DOHH2 (cell line): ENCODE data around the gene SLC15A1.

ENCODE experiments used
- H3F3A ChIP-seq: fragments of 200-600 bp; sonication (generic), shearing (Covaris generic); 2 replicates; pipeline ENCODE4 v1.6.0; 2016; ENCODE audit warnings: antibody characterized with exemption, mild to moderate bottlenecking; ENCODE audit not compliant: control insufficient read depth, insufficient read depth
- H3K27ac ChIP-seq: fragments of 200-600 bp; sonication (generic); 2 replicates; pipeline ENCODE4 v1.5.1; 2014; ENCODE audit warnings: low read depth, mild to moderate bottlenecking, low read length, moderate library complexity
- H3K27me3 ChIP-seq: fragments of 200-600 bp; sonication (generic); 2 replicates; pipeline ENCODE4 v1.6.1; 2014; ENCODE audit warnings: mild to moderate bottlenecking, low read length, mixed read lengths; ENCODE audit not compliant: control insufficient read depth
- H3K36me3 ChIP-seq: fragments of 200-600 bp; sonication (generic); 2 replicates; pipeline ENCODE4 v1.6.1; 2014; ENCODE audit warnings: mild to moderate bottlenecking, low read length, moderate library complexity, mixed read lengths; ENCODE audit not compliant: control insufficient read depth
- H3K4me1 ChIP-seq: fragments of 200-600 bp; sonication (generic); 2 replicates; pipeline ENCODE4 v1.6.1; 2014; ENCODE audit warnings: mild to moderate bottlenecking, low read length, mixed read lengths; ENCODE audit not compliant: control insufficient read depth
- H3K4me2 ChIP-seq: fragments of 200-600 bp; sonication (generic); 2 replicates; pipeline ENCODE4 v1.6.0; 2014; ENCODE audit warnings: mild to moderate bottlenecking, low read length, moderate library complexity
- H3K4me3 ChIP-seq: fragments of 200-600 bp; sonication (generic); 2 replicates; pipeline ENCODE4 v1.5.1; 2014; ENCODE audit warnings: mild to moderate bottlenecking, low read length, mixed read lengths
- H3K79me2 ChIP-seq: fragments of 200-600 bp; sonication (generic); 2 replicates; pipeline ENCODE4 v1.6.1; 2014; ENCODE audit warnings: mild to moderate bottlenecking, low read length, mixed read lengths; ENCODE audit not compliant: control insufficient read depth
- H3K9me2 ChIP-seq: fragments of 200-600 bp; sonication (generic); replicated peaks from 2 replicates; pipeline ENCODE4 v1.6.1; 2014; ENCODE audit warnings: mild to moderate bottlenecking, low read length, mixed read lengths; ENCODE audit not compliant: control insufficient read depth
- H3K9me3 ChIP-seq: fragments of 200-600 bp; sonication (generic); 2 replicates; pipeline ENCODE4 v1.6.1; 2014; ENCODE audit warnings: antibody characterized with exemption, low read length, mixed read lengths; ENCODE audit not compliant: control insufficient read depth, insufficient read depth
- H4K20me1 ChIP-seq: fragments of 200-600 bp; sonication (generic); 2 replicates; pipeline ENCODE4 v1.6.0; 2014; ENCODE audit warnings: low read depth, mild to moderate bottlenecking, antibody characterized with exemption, low read length, moderate library complexity; ENCODE audit not compliant: control insufficient read depth, insufficient read depth
- EZH2phosphoT487 ChIP-seq: fragments of 200-600 bp; sonication (generic); IDR thresholded peaks from 2 replicates; pipeline ENCODE4 v1.6.1; 2017; ENCODE audit warnings: borderline replicate concordance, mild to moderate bottlenecking, antibody characterized with exemption, low read length, moderate library complexity, mixed read lengths
- TF ChIP-seq, protein P1 (sequence below): fragments of 200-600 bp; sonication (generic); IDR thresholded peaks from one replicate; pipeline ENCODE4 v1.5.1; 2014; ENCODE audit warnings: antibody characterized with exemption, mild to moderate bottlenecking, low read depth, low read length; ENCODE audit not compliant: poor library complexity, severe bottlenecking

SLC15A1 gene

DNA sequence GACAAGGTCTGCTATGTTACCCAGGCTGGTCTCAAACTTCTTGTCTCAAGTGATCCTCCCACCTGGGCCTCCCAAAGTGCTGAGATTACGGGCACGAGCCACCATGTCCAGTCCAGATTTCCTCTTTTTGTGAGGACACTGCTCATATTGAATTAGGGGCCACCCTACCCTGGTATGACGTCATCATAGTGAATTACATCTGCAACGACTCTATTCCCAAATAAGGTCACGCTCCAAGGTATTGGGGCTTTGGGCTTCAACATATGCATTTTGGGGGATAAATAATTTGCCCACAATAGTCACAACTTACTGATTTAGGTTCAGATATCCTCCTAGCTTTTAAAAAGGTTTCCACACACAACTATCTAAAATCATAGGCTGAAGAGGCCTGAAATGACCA, 9.5 kb downstream of the SLC15A1 start:
- Histone ChIP-seq H3K9me2 (no peaks in the 10 kb centered on the region), H3K36me3 (no peaks in the 10 kb centered on the region), H3K4me2 (no peak overlapping the region), H3K79me2 (no peaks in the 10 kb centered on the region), H3K4me3 (no peak overlapping the region), H3F3A (no peaks in the 10 kb centered on the region), H4K20me1 (no peaks in the 10 kb centered on the region), H3K27me3 (no peaks in the 10 kb centered on the region), H3K9me3 (0 out of 2 replicates have a peak, but pooled peaks cover 4% of the 10 kb centered on the region), H3K27ac (no peak overlapping the region), H3K4me1 (no peaks in the 10 kb centered on the region)
- TF ChIP-seq, protein P1, sequence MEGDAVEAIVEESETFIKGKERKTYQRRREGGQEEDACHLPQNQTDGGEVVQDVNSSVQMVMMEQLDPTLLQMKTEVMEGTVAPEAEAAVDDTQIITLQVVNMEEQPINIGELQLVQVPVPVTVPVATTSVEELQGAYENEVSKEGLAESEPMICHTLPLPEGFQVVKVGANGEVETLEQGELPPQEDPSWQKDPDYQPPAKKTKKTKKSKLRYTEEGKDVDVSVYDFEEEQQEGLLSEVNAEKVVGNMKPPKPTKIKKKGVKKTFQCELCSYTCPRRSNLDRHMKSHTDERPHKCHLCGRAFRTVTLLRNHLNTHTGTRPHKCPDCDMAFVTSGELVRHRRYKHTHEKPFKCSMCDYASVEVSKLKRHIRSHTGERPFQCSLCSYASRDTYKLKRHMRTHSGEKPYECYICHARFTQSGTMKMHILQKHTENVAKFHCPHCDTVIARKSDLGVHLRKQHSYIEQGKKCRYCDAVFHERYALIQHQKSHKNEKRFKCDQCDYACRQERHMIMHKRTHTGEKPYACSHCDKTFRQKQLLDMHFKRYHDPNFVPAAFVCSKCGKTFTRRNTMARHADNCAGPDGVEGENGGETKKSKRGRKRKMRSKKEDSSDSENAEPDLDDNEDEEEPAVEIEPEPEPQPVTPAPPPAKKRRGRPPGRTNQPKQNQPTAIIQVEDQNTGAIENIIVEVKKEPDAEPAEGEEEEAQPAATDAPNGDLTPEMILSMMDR, result no peak
- TF ChIP-seq EZH2phosphoT487, result no peak

DNA sequence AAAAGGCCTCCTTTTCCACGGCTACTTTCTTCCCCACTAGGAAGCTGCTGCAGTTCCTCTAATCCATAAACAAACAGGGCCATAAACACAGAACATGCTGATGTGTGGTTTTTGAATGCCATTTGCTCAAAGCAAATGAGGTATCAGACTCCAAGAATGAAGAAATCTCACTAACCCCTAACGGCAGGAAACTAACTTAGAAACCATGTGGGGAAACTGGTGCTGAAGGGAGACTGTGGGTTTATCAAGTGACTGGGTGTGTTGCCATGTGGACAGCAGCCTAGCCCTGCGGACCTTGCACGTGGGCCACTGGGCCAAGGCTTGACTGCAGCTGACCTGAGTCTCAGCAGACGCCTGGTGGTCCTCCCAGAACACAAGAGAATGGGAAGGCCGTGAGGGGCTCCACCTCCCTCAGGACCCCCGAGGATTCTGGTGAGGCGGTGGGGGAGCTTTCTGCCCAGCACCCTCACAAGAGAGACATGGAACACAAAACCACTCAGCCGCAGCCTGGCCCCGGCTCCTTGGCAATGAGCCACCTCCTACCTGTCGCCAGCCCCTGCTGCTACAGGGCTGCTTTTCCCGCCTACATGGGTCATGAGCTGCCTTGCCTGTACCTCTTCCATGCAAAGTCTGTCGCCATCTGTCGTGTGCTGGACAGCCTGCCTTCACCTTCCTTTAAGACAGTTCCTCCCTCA, 10.6 kb downstream of the SLC15A1 start:
- Histone ChIP-seq H4K20me1 (no peaks in the 10 kb centered on the region), H3F3A (no peaks in the 10 kb centered on the region), H3K27me3 (no peaks in the 10 kb centered on the region), H3K4me2 (no peak overlapping the region), H3K4me1 (no peaks in the 10 kb centered on the region), H3K9me2 (no peaks in the 10 kb centered on the region), H3K4me3 (no peak overlapping the region), H3K27ac (no peak overlapping the region), H3K9me3 (0 out of 2 replicates have a peak, but pooled peaks cover 4% of the 10 kb centered on the region), H3K36me3 (no peaks in the 10 kb centered on the region), H3K79me2 (no peaks in the 10 kb centered on the region)
- TF ChIP-seq, protein P1, result no peak
- TF ChIP-seq EZH2phosphoT487, result no peak

DNA sequence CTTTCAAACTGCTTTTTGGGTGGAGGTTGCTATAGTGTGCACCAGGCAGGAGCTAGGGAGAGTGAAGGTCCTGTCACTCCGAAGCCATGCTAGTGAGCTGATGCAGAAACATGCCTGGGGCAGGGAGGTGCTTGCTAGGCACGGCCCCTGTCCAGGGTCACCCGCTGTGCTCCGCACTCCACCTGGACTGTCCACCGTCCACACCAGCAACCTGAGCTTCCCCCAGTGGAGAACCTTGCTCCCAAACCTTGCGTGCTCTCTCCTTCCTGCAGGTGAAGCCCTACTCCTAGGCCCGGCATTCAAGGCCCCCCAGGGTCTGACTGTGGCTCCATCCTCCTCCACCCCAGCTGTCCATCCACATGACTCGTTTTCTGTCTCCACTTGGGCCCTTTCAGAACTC, 12.3 kb downstream of the SLC15A1 start:
- H3K27ac ChIP-seq, result no peak overlapping the region
- no peak overlapping the region for H3K4me2 ChIP-seq
- 0 out of 2 replicates have a peak, but pooled peaks cover 4% of the 10 kb centered on the region for H3K9me3 ChIP-seq
- no peak for TF ChIP-seq EZH2phosphoT487
- TF ChIP-seq, protein P1, result no peak
- no peaks in the 10 kb centered on the region for H3K4me1 ChIP-seq
- no peaks in the 10 kb centered on the region for H3K9me2 ChIP-seq
- no peaks in the 10 kb centered on the region for H4K20me1 ChIP-seq
- H3K36me3 ChIP-seq, result no peaks in the 10 kb centered on the region
- H3K4me3 ChIP-seq, result no peak overlapping the region
- no peaks in the 10 kb centered on the region for H3K79me2 ChIP-seq
- H3K27me3 ChIP-seq, result no peaks in the 10 kb centered on the region
- H3F3A ChIP-seq, result no peaks in the 10 kb centered on the region
